Erythroblast (primary cell): ENCODE data around the gene ABCA7.

Source experiments
- DNase-seq, 2 experiments: peaks; one replicate each; lab custom pipeline; 2025; lab: John Stamatoyannopoulos, UW
- GATA1 ChIP-seq: IDR thresholded peaks from 2 replicates; pipeline ENCODE4 v1.6.1; 2011; ENCODE audit warnings: low read depth, mild to moderate bottlenecking, control low read depth, low read length, moderate library complexity
- POLR2A ChIP-seq: IDR thresholded peaks from 2 replicates; pipeline ENCODE4 v1.6.1; 2011; ENCODE audit warnings: mild to moderate bottlenecking, low read length

The ABCA7 gene

GRCh38 chr19:1008268-1009040 is 31.5 kb upstream of the ABCA7 start:
- TF ChIP-seq GATA1: no peak
- TF ChIP-seq POLR2A: no peak
- DNase-seq: no peak

GRCh38 chr19:1009041-1009980 is 30.6 kb upstream of the ABCA7 start:
- no peak for TF ChIP-seq GATA1
- TF ChIP-seq POLR2A: no peak
- DNase-seq: no peak

GRCh38 chr19:1009981-1010538 is 29.8 kb upstream of the ABCA7 start:
- TF ChIP-seq GATA1 (no peak), POLR2A (no peak)
- no peak for DNase-seq

- no peak for TF ChIP-seq POLR2A
- no peak for DNase-seq
Measured at GRCh38 chr19:1010586-1011510, 29.1 kb upstream of the ABCA7 start.

DNA sequence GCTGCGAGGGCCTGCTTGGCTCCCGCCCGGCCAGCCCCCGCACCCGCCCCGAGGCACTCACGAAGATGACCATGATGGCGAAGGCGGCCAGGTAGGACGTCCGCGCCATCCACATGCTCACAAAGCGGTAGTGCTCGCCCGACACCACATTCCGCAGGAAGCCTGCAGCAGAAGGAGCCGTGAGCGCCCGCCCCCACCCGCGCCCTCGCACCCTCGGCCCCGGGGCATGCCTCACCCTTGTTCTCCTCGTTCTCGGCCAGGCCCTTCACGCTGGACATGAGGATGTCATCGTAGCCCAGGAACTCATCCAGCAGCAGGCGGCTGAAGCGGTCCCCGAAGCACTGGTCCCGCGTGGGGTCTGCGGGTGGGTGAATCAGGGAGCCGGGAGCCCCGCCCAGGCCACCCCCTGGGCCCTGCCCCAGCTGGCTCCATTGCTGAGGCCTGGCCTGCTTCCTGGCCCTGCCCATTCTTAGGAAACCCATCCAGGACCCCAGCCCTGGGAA is 28.0 kb upstream of the ABCA7 start:
- DNase-seq: no peak
- TF ChIP-seq GATA1 (no peak), POLR2A (no peak)

DNA sequence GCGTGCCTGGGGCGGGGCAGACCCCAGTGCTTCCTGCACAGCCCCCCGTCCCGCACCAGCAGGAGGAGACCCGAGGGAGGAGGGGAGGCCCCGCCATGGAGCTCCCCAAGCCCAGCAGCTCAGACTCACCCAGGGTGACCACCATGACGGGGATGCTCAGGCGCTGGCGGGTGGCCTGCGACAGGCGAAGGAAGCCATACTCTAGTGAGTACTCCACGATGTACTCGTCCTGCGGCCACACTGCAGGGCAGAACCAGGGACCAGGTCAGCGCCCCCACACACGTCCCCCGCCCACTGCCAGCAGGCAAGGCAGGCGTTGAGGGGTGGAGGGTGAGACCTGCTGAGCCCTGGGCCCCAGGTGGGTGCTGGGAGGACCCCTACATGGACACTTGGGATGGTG is 27.6 kb upstream of the ABCA7 start:
- TF ChIP-seq POLR2A (no peak), GATA1 (no peak)
- DNase-seq: no peak

DNA sequence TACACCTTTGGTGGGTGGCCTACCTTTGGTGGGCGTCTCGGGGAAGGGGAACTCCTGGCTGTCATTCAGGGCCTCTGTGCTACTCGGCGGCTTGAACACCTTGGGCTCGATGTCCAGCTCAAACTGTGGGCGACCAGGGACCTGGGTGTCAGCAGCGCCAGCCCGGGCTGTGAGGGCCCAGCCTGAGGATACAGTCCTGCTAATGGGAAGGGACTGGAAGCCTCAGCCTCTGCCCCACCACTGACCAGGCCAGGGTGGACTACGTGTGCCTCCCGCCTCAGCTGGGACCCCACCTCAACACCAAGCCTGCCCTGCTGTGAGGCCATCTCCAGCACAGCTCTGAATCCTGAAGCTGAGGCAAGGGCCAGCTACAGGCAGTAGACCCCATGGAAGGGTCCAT is 26.7 kb upstream of the ABCA7 start:
- DNase-seq: no peak
- TF ChIP-seq GATA1 (no peak), POLR2A (no peak)

- no peak for DNase-seq
- TF ChIP-seq GATA1: no peak
- no peak for TF ChIP-seq POLR2A
Measured at GRCh38 chr19:1014161-1015060, 25.5 kb upstream of the ABCA7 start.

DNA sequence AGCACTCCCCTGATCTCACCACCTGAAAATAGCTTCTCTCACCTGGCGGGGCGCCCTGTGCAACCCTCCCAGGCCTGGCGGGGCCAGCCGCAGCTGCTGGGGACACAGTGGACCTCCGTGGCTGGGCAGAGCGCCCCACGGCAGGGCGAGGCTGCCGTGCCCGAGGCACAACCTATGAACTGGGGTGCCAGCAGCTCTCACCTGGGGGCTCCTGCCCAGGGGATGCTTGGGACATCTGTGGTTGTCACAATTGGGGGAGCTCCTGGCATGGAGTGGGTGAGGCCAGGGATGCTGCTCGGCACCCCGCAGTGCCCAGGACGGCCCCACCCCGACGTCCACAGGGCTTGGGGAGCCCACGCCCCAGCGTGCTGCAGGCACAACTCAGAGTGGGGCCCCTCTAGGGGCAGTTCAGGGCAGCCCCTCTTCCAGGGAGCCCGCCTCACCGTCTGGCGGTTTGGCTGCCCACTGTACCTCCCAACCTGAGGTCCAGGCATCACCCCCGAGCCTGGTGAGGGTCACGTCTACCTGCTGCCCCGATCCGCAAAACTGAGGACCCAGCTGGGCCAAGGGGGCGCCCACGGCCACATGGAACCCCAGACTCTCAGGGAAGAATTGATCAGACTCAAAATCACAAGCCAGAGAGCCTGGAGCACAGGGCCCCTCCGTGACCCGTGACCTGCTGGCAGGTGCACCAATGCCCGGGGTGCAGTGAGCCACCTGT is 24.7 kb upstream of the ABCA7 start:
- DNase-seq: no peak
- TF ChIP-seq GATA1 (no peak), POLR2A (no peak)

GRCh38 chr19:1015782-1016646 is 23.9 kb upstream of the ABCA7 start:
- TF ChIP-seq POLR2A: no peak
- TF ChIP-seq GATA1: no peak

DNA sequence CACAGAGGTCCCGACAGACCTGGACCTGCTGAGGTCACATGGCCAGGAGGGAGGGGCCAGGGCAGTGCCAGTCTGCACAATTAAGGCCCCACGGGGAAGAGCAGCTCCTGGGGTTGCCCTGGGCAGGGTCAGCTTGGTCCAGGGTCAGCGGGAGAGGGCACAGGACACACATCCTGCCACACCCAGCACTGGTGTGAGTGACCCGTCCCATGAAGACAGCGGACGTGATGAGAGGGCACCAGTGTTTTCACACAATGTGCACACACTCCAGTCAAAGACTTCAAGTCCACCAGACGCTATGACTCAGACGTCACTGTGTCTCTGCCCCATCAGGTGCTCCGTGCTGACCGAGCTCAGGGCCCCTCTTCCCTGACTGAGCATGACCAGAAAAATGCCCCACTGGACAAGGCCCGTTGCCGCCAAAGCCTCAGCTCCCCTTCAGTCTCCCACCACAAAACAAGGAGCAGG is 23.2 kb upstream of the ABCA7 start:
- TF ChIP-seq POLR2A (no peak), GATA1 (no peak)
- no peak for DNase-seq

More at GRCh38 chr19:1015782-1016646, 23.9 kb upstream of the ABCA7 start:
- no peak for DNase-seq
